H1 (cell line): ENCODE data around the gene ARSB. TPM values are rescaled to one million over a fixed set of nuclear protein-coding genes. Genes with fewer than 3 reads are reported as not detected.

Source experiments
- BCL11A ChIP-seq, 2 experiments: IDR thresholded peaks; one replicate each; pipeline ENCODE4 v1.6.1; 2011; ENCODE audit warnings: low read depth in 2 of 2, low read length in 2 of 2, mild to moderate bottlenecking in 2 of 2
- JUN ChIP-seq: IDR thresholded peaks from 2 replicates; pipeline ENCODE4 v1.6.1; 2011; ENCODE audit warnings: low read depth, mild to moderate bottlenecking, improper control_type of control experiment, low read length
- KDM1A ChIP-seq: fragments of 200-600, 300-600 bp; sonication (generic); IDR thresholded peaks from 2 replicates; pipeline ENCODE4 v1.7.1; 2016; ENCODE audit warnings: mild to moderate bottlenecking, low read length, borderline replicate concordance
- POLR2AphosphoS5 ChIP-seq: IDR thresholded peaks from 2 replicates; pipeline ENCODE4 v1.6.1; 2011; ENCODE audit warnings: low read depth, low read length
- POU5F1 ChIP-seq: IDR thresholded peaks from 2 replicates; pipeline ENCODE4 v1.6.1; 2011; ENCODE audit warnings: low read depth, mild to moderate bottlenecking, low read length, moderate library complexity
- polyA plus RNA-seq, 7 experiments: library from polyadenylated mRNA; depleted of rRNA in 3 of 7; stranded (reverse) in 5 of 7; unstranded in 2 of 7; fragments of >200 nt in 5 of 7; fragments of 200-250 nt in 2 of 7; gene quantifications; 1 replicate in 5 of 7; 2 replicates in 1 of 7; 4 replicates in 1 of 7; pipeline versions ENCODE4 v1.2.1 to v1.2.3, GENCODE V29; 2011 to 2013; ENCODE audit warnings: missing spikeins in 2 of 7, mixed read lengths in 2 of 7
- total RNA-seq: library from RNA; stranded (reverse); fragmentation: NEBNext Ultra II Directional; extraction: Animal tissue kit (Norgen Biotek cat#: 25700); gene quantifications from 2 replicates; pipeline ENCODE4 v1.2.1, GENCODE V29; 2021

ARSB gene
- total and polyA plus RNA-seq, 2 of the 8 experiments (the other 6 are each of a cell fraction or from before 2014, with no cell fraction given) = 6.4 to 13.9 TPM

DNA sequence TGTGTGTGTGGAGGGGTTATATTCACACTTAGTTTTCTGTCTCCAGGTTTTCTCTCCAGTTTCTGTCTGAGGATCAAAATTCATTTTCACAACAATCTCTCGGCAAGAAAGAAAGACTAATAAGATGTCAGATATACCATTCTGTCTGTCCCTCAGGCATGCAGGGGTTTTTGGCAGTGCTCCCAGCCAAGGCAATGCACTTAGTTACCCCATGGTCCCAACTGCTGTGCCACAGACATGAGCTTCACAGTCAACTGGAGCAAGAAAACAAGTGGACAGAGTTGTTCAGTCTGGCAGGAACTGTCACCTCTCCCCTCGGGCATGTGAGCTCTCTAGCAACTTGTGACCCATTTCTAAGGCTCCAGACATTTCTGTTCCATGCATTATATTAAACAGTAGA, 234.8 kb downstream of the ARSB start (continued):
- no peak for TF ChIP-seq BCL11A (IDR thresholded peaks at IDR 0.05; ENCODE audit: low read depth in 2 of 2, low read length in 2 of 2)
- TF ChIP-seq JUN = no peak
- no peak for TF ChIP-seq POLR2AphosphoS5
- no peak for TF ChIP-seq POU5F1
- no peak for TF ChIP-seq KDM1A
